Ramos (cell line): ENCODE data around the gene C1orf167.

Experiments
- in situ Hi-C: fragments of 300-500 bp; cut with MboI; formaldehyde crosslinking; loops from one replicate; pipeline ENCODE4 v1.14.3; 2022; ENCODE audit warnings: low sequenced_read_pairs; ENCODE audit not compliant: unreplicated experiment

Gene C1orf167

GRCh38 chr1:11757047-11757446 lies 4.9 kb upstream of the C1orf167 start:
- in situ Hi-C loops, result no loop called here

GRCh38 chr1:11759791-11760190 lies 2.2 kb upstream of the C1orf167 start:
- in situ Hi-C loops, result no loop called here

DNA sequence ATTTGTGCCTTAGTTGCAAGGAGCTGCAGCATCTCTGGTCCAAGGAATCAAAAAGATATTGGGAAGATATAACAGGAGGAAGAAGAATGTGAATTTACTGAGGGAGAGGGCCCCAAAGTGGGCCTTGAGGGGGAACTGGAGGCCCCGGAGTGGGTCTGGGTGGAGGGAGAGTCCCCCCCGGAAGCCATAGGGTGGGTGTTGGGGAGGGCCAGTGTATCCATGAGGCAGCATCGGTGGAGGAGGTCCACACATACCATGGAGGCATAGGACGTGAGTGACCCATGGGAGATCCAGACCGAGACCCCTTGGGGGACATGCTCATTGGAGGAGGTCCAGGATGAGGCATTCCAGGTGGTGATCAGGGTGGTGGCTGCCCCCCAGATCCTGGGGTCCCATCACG lies 708 bp upstream of the C1orf167 start:
- in situ Hi-C loops, result no loop called here

GRCh38 chr1:11764115-11764514 lies 2.1 kb downstream of the C1orf167 start:
- in situ Hi-C loops, result no loop called here

DNA sequence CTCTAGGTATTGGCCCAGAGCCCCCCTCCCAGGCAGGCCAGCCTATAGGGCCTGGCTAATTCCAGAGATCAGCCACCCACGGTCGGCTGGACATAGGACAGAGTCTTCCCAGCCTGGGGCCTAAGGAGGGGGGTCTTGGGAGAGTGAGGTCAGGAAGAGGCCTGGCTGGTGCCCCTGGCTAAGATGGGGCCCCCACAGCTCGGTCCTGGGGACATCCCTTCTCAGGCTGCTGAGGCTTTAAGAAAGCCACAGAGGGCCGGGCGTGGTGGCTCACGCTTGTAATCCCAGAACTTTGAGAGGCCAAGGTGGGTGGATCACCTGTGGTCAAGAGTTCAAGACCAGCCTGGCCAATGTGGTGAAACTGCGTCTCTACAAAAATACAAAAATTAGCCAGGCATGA lies 2.5 kb downstream of the C1orf167 start:
- in situ Hi-C loops, result no loop called here

GRCh38 chr1:11765661-11766428 lies 3.9 kb downstream of the C1orf167 start:
- in situ Hi-C loops, result no loop called here

DNA sequence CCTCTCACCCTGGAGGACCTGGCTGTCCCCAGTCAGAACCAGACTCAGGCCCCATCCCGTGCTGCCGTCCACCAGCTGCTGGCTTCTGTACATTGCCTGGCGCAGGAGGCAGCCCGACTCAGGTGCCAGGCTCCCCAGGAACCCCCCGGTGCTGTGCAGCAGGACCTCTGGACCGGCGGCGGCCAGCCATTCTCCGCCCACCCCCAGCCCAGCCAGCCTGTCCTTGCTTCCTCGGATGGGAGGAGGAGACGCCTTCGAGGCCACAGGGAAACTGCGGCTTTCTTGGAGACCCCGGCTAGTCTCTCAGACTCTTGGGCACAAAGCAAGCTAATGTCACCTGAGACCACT lies 4.4 kb downstream of the C1orf167 start:
- in situ Hi-C loops, result no loop called here

GRCh38 chr1:11767922-11768704 lies 6.1 kb downstream of the C1orf167 start:
- in situ Hi-C loops, result no loop called here

- in situ Hi-C loops, result no loop called here
These were observed 6.8 kb downstream of the C1orf167 start for GRCh38 chr1:11768821-11769220.

- in situ Hi-C loops, result no loop called here
These were observed 7.3 kb downstream of the C1orf167 start for GRCh38 chr1:11769274-11769673.

DNA sequence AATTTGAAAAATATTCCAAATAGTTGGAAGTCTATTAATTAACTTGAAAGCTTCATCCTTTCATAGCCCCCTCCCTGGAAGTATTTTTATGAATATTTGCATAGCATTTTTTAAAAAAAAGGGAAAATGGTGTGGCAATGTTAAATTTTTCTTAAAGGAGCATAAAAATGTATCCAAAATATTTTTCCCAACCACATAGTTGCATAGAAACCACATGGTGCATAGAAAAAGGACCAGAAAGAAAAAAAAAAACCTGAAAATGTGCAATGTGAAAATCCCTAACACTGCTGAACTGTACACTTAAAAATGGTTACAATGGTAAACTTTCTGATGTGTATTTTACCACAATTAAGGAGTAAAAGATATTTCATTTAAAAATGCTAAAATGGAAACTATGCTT lies 8.0 kb downstream of the C1orf167 start:
- in situ Hi-C loops, result no loop called here

- in situ Hi-C loops, result no loop called here
These were observed 9.6 kb downstream of the C1orf167 start for GRCh38 chr1:11771481-11772043.

DNA sequence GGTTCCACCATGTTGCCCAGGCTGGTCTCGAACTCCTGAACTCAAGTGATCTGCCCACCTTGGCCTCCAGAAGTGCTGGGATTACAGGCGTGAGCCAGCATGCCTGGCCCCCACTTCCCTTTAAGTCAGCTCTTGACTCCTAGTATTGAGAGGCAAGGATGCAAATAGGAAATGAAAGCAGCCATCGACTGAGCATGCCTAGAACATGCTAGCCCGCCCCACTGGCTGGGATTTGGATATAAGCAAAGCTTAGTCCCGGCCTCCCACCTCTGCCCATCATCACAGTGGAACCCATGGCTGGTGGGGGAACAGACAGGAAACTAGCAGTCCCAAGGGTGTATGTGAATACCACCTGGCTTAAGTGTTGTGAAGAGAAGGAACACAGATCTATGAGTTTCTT lies 10.5 kb downstream of the C1orf167 start:
- in situ Hi-C loops, result no loop called here

- in situ Hi-C loops, result no loop called here
These were observed 12.8 kb downstream of the C1orf167 start for GRCh38 chr1:11774753-11775152.

GRCh38 chr1:11777658-11778322 lies 15.8 kb downstream of the C1orf167 start:
- in situ Hi-C loops, result no loop called here

GRCh38 chr1:11778336-11778735 lies 16.3 kb downstream of the C1orf167 start:
- in situ Hi-C loops, result no loop called here

DNA sequence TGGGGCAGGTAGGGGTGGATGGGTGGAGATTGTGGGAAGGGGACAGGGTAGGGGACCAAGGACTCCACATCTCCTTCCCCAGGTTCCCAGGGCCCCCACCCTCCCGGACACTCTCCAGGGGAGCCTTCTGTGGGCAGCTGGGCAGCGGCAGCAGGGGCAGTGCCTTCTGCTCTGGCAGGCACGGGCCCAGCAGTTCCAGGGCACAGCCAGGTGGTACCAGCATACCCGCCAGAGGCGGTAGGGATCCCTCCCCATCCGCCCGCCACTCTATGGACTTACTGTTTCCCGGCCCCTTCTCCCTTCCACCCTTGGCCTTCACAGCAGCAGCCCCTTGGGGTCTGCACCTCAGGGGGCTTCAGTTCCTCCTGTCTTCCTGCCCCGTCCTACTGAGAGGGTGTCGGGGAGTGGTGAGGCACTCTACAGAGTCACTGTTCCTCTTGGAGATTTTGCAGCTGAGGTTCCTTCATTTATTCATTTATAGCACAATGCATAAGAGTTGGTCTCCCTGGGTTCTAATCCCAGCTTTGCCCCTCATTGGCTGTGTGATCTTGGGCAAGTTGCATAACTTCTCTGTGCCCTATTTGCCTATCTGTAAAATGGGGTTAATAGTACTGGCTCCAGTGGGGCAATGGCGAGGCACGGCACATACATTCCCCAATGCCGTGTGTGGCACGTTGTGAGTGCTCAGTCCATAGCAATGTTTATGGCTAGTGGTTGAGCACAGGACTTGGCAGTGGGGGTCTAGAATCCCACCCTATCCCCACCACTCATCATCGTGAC lies 17.0 kb downstream of the C1orf167 start:
- in situ Hi-C loops, result no loop called here

- in situ Hi-C loops, result no loop called here
These were observed 17.9 kb downstream of the C1orf167 start for GRCh38 chr1:11779715-11780379.

DNA sequence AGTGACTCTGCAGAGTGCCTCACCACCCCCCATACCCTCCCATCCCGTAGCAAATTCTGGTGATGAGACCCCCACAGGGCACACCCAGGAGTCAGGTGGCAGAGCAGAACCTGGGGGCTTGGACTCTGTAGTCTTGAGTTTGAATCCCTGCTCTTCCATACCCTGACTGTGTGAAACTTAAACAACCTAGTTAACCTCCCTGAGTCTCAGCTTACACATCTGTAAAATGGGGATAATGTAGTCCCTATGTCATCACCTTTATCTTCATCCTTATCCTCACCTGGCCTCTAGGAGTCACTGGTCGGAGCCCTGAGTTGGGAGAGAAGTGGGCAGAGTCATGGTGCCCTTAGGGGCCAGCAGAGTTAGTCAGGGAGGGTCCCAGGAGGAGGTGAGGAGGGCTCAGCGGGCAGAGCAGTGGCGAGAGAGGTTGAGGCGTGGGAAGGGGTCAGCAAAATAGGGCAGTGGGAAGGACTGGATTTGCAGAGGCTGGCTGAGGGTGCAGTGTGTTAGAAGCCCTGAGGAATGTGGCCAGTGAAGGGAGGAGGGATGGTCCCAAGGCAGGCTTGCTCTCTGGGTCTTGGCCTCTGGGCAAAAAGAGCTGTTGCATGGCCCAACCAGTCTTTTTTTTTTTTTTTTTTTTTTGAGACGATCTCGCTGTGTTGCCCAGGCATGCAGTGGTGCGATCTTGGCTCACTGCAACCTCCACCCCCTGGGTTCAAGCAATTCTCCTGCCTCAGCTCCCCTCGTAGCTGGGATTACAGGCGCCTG lies 18.6 kb downstream of the C1orf167 start:
- in situ Hi-C loops, result no loop called here
